Glutamatergic neuron (in vitro differentiated cells): ENCODE results near the gene ZSWIM3. TPM values are rescaled to one million over a fixed set of nuclear protein-coding genes. Genes with fewer than 3 reads are reported as not detected.

Experiments used
- DNase-seq: peaks from one replicate; pipeline ENCODE4 v3.0.0; 2022
- H3K27ac Mint-ChIP-seq: one replicate; pipeline ENCODE4 v1.8.0; 2020; ENCODE audit warnings: mild to moderate bottlenecking, mixed read lengths, inconsistent platforms; ENCODE audit not compliant: unreplicated experiment
- H3K27me3 Mint-ChIP-seq: one replicate; pipeline ENCODE4 v1.8.0; 2020; ENCODE audit warnings: mild to moderate bottlenecking, moderate library complexity, mixed read lengths, inconsistent platforms; ENCODE audit not compliant: unreplicated experiment
- H3K36me3 Mint-ChIP-seq: one replicate; pipeline ENCODE4 v1.8.0; 2020; ENCODE audit warnings: mild to moderate bottlenecking, mixed read lengths, inconsistent platforms; ENCODE audit not compliant: unreplicated experiment
- H3K4me1 Mint-ChIP-seq: one replicate; pipeline ENCODE4 v1.8.0; 2020; ENCODE audit warnings: mild to moderate bottlenecking, low read depth, mixed read lengths, inconsistent platforms; ENCODE audit not compliant: unreplicated experiment
- H3K4me3 Mint-ChIP-seq: one replicate; pipeline ENCODE4 v1.8.0; 2020; ENCODE audit warnings: mild to moderate bottlenecking, mixed read lengths, inconsistent platforms; ENCODE audit not compliant: unreplicated experiment
- H3K9me3 Mint-ChIP-seq: one replicate; pipeline ENCODE4 v1.8.0; 2020; ENCODE audit warnings: mild to moderate bottlenecking, moderate library complexity, mixed read lengths, inconsistent platforms; ENCODE audit not compliant: unreplicated experiment
- total RNA-seq: library from RNA; stranded (reverse); fragmentation: NEBNext Ultra II Directional; extraction: Animal tissue kit (Norgen Biotek cat#: 25700); gene quantifications from one replicate; pipeline ENCODE4 v1.2.1, GENCODE V29; 2021; ENCODE audit not compliant: unreplicated experiment
- TF ChIP-seq, protein P1 (sequence below): fragments of 200-600 bp; sonication (generic); IDR thresholded peaks from one replicate; pipeline ENCODE4 v1.5.0; 2021; ENCODE audit not compliant: partially characterized antibody, unreplicated experiment

The ZSWIM3 gene
- total RNA-seq, 1 donor from 2014 or later = 7.9 TPM

- Mint-ChIP-seq H3K9me3 (no peaks in the 10 kb centered on the region), H3K4me1 (peaks cover 3% of the 10 kb centered on the region), H3K4me3 (no peak overlapping the region), H3K27ac (no peak overlapping the region), H3K36me3 (peaks cover 3% of the 10 kb centered on the region), H3K27me3 (peaks cover 4% of the 10 kb centered on the region)
- no peak for DNase-seq
- TF ChIP-seq, protein P1, sequence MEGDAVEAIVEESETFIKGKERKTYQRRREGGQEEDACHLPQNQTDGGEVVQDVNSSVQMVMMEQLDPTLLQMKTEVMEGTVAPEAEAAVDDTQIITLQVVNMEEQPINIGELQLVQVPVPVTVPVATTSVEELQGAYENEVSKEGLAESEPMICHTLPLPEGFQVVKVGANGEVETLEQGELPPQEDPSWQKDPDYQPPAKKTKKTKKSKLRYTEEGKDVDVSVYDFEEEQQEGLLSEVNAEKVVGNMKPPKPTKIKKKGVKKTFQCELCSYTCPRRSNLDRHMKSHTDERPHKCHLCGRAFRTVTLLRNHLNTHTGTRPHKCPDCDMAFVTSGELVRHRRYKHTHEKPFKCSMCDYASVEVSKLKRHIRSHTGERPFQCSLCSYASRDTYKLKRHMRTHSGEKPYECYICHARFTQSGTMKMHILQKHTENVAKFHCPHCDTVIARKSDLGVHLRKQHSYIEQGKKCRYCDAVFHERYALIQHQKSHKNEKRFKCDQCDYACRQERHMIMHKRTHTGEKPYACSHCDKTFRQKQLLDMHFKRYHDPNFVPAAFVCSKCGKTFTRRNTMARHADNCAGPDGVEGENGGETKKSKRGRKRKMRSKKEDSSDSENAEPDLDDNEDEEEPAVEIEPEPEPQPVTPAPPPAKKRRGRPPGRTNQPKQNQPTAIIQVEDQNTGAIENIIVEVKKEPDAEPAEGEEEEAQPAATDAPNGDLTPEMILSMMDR = no peak
These were observed 17.2 kb downstream of the ZSWIM3 start for GRCh38 chr20:45874576-45874975.

DNA sequence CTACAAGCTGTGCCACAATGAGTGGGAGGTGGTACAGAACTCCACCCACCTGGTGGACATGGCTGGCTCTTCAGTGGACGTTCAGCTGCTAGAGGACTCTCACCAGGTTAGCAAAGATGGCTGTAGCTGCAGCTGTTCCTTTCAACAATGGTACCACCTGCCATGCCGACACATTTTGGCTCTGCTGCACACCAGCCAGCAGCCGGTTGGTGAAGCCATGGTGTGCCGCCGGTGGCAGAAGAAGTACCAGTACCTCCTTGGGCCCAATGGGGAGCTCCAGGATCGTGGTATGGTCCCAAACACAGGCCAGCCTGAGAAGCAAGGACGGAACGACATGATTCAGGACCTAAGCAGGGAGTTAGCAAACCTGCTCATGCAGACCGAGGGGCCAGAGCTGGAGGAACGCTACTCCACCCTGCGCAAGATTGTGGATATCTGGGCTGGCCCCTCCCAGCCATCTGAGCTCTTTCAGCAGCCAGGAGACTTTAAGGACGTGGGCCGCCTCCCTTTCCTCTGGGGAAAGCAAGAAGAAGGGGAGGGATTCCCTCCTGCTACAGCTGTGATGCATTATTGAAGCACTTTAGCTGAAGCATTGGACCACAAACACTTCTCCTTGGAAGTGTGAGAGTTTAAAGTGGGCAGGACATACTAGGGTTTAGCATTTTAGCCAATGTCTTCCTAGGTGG, 20.8 kb downstream of the ZSWIM3 start:
- no peak for DNase-seq
- Mint-ChIP-seq H3K27ac (no peak overlapping the region), H3K4me1 (peaks cover 9% of the 10 kb centered on the region), H3K9me3 (no peaks in the 10 kb centered on the region), H3K4me3 (no peak overlapping the region), H3K36me3 (no peaks in the 10 kb centered on the region), H3K27me3 (peaks cover 7% of the 10 kb centered on the region)
- TF ChIP-seq, protein P1 = no peak

DNA sequence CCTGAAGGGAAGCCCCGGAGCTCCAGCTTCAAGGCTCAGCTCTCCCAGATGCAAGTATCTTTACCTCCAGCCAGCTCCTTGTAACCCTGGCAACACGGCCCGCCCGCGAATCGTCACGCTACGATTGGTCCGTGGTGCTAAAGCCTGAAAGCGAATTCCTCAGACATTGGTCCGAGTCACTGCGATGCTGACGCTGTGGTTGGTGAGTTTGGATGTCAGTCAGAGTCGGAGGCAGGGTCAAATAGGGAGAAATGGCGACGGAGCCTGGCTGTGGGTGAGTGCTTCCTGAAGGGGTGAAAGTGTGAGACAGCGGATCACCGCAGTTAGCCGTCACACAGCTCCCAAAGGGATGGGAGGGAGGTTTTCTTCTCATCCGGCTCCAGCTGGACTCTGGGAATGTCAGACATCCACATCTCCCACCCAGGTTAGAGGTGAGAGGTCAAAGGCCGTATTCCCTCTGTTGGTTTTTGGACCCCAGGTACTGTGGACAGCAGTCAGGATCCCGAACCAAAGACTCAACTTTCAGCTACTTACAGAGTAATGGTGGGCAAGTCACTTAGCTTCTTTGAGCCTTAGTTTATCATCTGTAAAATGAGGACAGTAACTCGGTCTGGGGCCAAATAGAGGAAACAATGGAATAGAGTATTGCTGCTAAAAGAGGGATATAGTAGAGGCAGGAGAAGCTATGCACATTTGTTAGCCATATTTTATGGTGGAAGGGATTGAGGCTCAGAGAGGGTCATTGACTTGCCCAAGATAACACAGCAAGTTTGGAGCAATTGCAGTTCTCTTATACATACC, 23.8 kb downstream of the ZSWIM3 start, which contains the start of gene ZSWIM1:
Gene ZSWIM1 (plus strand): TSS at position 240 of the 801 bp plus-strand sequence. CDS start 1,366 bp downstream, outside the sequence.
- Mint-ChIP-seq H3K9me3 (no peaks in the 10 kb centered on the region), H3K27me3 (peaks cover 3% of the 10 kb centered on the region), H3K4me1 (peaks cover 9% of the 10 kb centered on the region), H3K4me3 (peak within 1 kb of the TSS; percentile 88), H3K36me3 (no peaks in the 10 kb centered on the region), H3K27ac (peak within 1 kb of the TSS; percentile 87)
- TF ChIP-seq, protein P1 = no peak
- peak; percentile 99 for DNase-seq

DNA sequence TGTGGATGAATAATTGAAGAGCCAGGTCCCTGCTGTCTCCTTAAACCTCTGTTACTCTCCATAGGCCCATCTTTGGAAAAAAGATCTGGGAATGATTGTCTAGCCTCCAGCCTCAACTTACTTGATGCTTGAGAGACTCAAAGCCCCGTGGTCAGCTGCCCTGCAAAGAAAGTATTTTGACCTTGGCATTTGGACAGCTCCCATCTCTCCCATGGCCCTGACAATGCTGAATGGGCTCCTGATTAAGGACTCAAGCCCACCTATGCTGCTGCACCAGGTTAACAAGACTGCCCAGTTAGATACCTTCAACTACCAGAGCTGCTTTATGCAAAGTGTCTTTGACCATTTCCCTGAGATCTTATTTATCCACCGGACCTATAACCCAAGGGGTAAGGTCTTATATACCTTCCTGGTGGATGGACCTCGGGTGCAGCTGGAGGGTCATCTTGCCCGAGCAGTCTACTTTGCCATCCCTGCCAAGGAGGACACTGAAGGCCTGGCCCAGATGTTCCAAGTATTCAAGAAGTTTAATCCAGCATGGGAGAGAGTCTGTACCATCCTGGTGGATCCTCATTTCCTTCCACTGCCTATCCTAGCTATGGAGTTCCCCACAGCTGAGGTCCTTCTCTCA, 25.2 kb downstream of the ZSWIM3 start:
- Mint-ChIP-seq H3K9me3 (no peaks in the 10 kb centered on the region), H3K27ac (no peak overlapping the region), H3K27me3 (peaks cover 3% of the 10 kb centered on the region)

More for the DNA sequence above, 25.2 kb downstream of the ZSWIM3 start:
- no peaks in the 10 kb centered on the region for H3K36me3 Mint-ChIP-seq
- peak overlapping the region; percentile 78 for H3K4me3 Mint-ChIP-seq
- H3K4me1 Mint-ChIP-seq = peaks cover 9% of the 10 kb centered on the region
- DNase-seq = no peak
- TF ChIP-seq, protein P1 = no peak
